GM06990 (cell line): ENCODE results near the gene PLXDC2.

Experiments
- DNase-seq: peaks from one replicate; pipeline ENCODE4 v3.0.0-alpha.2; 2011; ENCODE audit not compliant: insufficient read length; ENCODE audit errors: extremely low read depth
- H3K27me3 ChIP-seq: replicated peaks from 2 replicates; pipeline ENCODE4 v1.6.0; 2011; ENCODE audit warnings: low read length; ENCODE audit not compliant: control insufficient read depth, insufficient read depth
- H3K36me3 ChIP-seq: 2 replicates; pipeline ENCODE4 v1.5.1; 2011; ENCODE audit warnings: low read length; ENCODE audit not compliant: control insufficient read depth, insufficient read depth
- H3K4me3 ChIP-seq: replicated peaks from 2 replicates; pipeline ENCODE4 v1.5.1; 2011; ENCODE audit warnings: low read depth, mild to moderate bottlenecking, control low read depth, low read length
- CTCF ChIP-seq: IDR thresholded peaks from 2 replicates; pipeline ENCODE4 v1.5.1; 2011; ENCODE audit warnings: low read length, control low read depth, mild to moderate bottlenecking, inconsistent platforms; ENCODE audit not compliant: insufficient read depth, poor library complexity, severe bottlenecking

The PLXDC2 gene

GRCh38 chr10:20017961-20018360, 201.7 kb downstream of the PLXDC2 start:
- TF ChIP-seq CTCF, result no peak
- no peak for DNase-seq
- Histone ChIP-seq H3K27me3 (no peaks in the 10 kb centered on the region), H3K4me3 (no peak overlapping the region), H3K36me3 (no peaks in the 10 kb centered on the region)

- no peak for DNase-seq
Observed at GRCh38 chr10:20020677-20021076, 204.4 kb downstream of the PLXDC2 start.

GRCh38 chr10:20029523-20029922, 213.3 kb downstream of the PLXDC2 start:
- DNase-seq, result no peak
- Histone ChIP-seq H3K27me3 (no peaks in the 10 kb centered on the region), H3K4me3 (no peak overlapping the region), H3K36me3 (no peaks in the 10 kb centered on the region)
- TF ChIP-seq CTCF, result no peak

More at GRCh38 chr10:20020677-20021076, 204.4 kb downstream of the PLXDC2 start:
- Histone ChIP-seq H3K4me3 (no peak overlapping the region), H3K36me3 (no peaks in the 10 kb centered on the region), H3K27me3 (no peaks in the 10 kb centered on the region)
- no peak for TF ChIP-seq CTCF

GRCh38 chr10:20033476-20033875, 217.2 kb downstream of the PLXDC2 start:
- DNase-seq, result no peak
- no peak for TF ChIP-seq CTCF
- no peaks in the 10 kb centered on the region for H3K27me3 ChIP-seq
- H3K4me3 ChIP-seq, result no peak overlapping the region
- no peaks in the 10 kb centered on the region for H3K36me3 ChIP-seq

- Histone ChIP-seq H3K4me3 (no peak overlapping the region), H3K27me3 (no peaks in the 10 kb centered on the region), H3K36me3 (no peaks in the 10 kb centered on the region)
- DNase-seq, result no peak
- no peak for TF ChIP-seq CTCF
Observed at GRCh38 chr10:20034732-20035131, 218.5 kb downstream of the PLXDC2 start.

- no peak for TF ChIP-seq CTCF
- no peak for DNase-seq
Observed at GRCh38 chr10:20040012-20040411, 223.8 kb downstream of the PLXDC2 start.

More at GRCh38 chr10:20040012-20040411, 223.8 kb downstream of the PLXDC2 start:
- Histone ChIP-seq H3K4me3 (no peak overlapping the region), H3K27me3 (no peaks in the 10 kb centered on the region), H3K36me3 (no peaks in the 10 kb centered on the region)
